ENCODE data around the gene ZNF557. TPM values are rescaled to one million over a fixed set of nuclear protein-coding genes. Genes with fewer than 3 reads are reported as not detected.
A peak's percentile ranks its signal among the peaks of the same experiment; 100 is the strongest.
"Not testable (repeated sequence)": the region's sequence is repeated elsewhere in the genome, so short reads cannot be mapped to it uniquely, and the experiment has no call there.

Gene ZNF557
- 8.8 and 9.2 TPM in 2 replicates for total RNA-seq (2014; rRNA removed; shearing (Covaris generic))

- peak; percentile 99 for DNase-seq (ENCODE audit: low read depth)
Measured at GRCh38 chr19:7069042-7069903, at the start of gene ZNF557. TSS of gene ZNF557 (plus strand) at chr19:7069703. CDS start at chr19:7075075, 5,372 bp downstream.

- not testable (repeated sequence) for DNase-seq (ENCODE audit: low read depth)
Measured at GRCh38 chr19:7021331-7021730, 48.2 kb upstream of the ZNF557 start, which contains the start of gene MBD3L2B. TSS of gene MBD3L2B (minus strand) at chr19:7021431. CDS start at chr19:7021397, 34 bp downstream.

- not testable (repeated sequence) for DNase-seq (ENCODE audit: low read depth)
Measured at GRCh38 chr19:7028790-7029189, 40.7 kb upstream of the ZNF557 start.

GRCh38 chr19:7030278-7030677 is 39.2 kb upstream of the ZNF557 start, which contains the start of gene MBD3L5:
TSS of gene MBD3L5 (plus strand) at chr19:7030578. CDS start at chr19:7030612, 34 bp downstream.
- DNase-seq (ENCODE audit: low read depth), result not testable (repeated sequence)

- not testable (repeated sequence) for DNase-seq (ENCODE audit: low read depth)
Measured at GRCh38 chr19:7040079-7040478, 29.4 kb upstream of the ZNF557 start, which contains the start of gene MBD3L4. TSS of gene MBD3L4 (minus strand) at chr19:7040179. CDS start at chr19:7040144, 35 bp downstream.

- not testable (repeated sequence) for DNase-seq (ENCODE audit: low read depth)
Measured at GRCh38 chr19:7041563-7041962, 27.9 kb upstream of the ZNF557 start.

GRCh38 chr19:7049021-7049420 is 20.5 kb upstream of the ZNF557 start, which contains the start of gene MBD3L2:
TSS of gene MBD3L2 (plus strand) at chr19:7049321. CDS start at chr19:7049374, 53 bp downstream.
- DNase-seq (ENCODE audit: low read depth), result not testable (repeated sequence)

- DNase-seq (ENCODE audit: low read depth), result not testable (repeated sequence)
Measured at GRCh38 chr19:7051421-7051820, 18.1 kb upstream of the ZNF557 start.

GRCh38 chr19:7052896-7053295 is 16.6 kb upstream of the ZNF557 start:
- DNase-seq (ENCODE audit: low read depth), result not testable (repeated sequence)

- not testable (repeated sequence) for DNase-seq (ENCODE audit: low read depth)
Measured at GRCh38 chr19:7054635-7055368, 14.7 kb upstream of the ZNF557 start.

GRCh38 chr19:7055679-7056078 is 13.8 kb upstream of the ZNF557 start:
- DNase-seq (ENCODE audit: low read depth), result not testable (repeated sequence)

- DNase-seq (ENCODE audit: low read depth), result not testable (repeated sequence)
Measured at GRCh38 chr19:7056371-7056770, 13.1 kb upstream of the ZNF557 start.

GRCh38 chr19:7058576-7058975 is 10.9 kb upstream of the ZNF557 start, which contains the start of gene MBD3L3:
TSS of gene MBD3L3 (minus strand) at chr19:7058676. CDS start at chr19:7058605, 71 bp downstream.
- DNase-seq (ENCODE audit: low read depth), result not testable (repeated sequence)

GRCh38 chr19:7059977-7060376 is 9.5 kb upstream of the ZNF557 start:
- DNase-seq (ENCODE audit: low read depth), result not testable (repeated sequence)

GRCh38 chr19:7063339-7063738 is 6.2 kb upstream of the ZNF557 start:
- DNase-seq (ENCODE audit: low read depth), result no peak

- no peak for DNase-seq (ENCODE audit: low read depth)
Measured at GRCh38 chr19:7063764-7064418, 5.6 kb upstream of the ZNF557 start.

- DNase-seq (ENCODE audit: low read depth), result peak; percentile 63
Measured at GRCh38 chr19:7067122-7067521, 2.4 kb upstream of the ZNF557 start.

- no peak for DNase-seq (ENCODE audit: low read depth)
Measured at GRCh38 chr19:7067716-7068115, 1.8 kb upstream of the ZNF557 start.

- no peak for DNase-seq (ENCODE audit: low read depth)
Measured at GRCh38 chr19:7068599-7068998, 904 bp upstream of the ZNF557 start.

- no peak for DNase-seq (ENCODE audit: low read depth)
Measured at GRCh38 chr19:7069904-7070226, 362 bp downstream of the ZNF557 start.

- DNase-seq (ENCODE audit: low read depth), result no peak
Measured at GRCh38 chr19:7072541-7072940, 3.0 kb downstream of the ZNF557 start.

All from Daoy (cell line).